Measurements from ENCODE around the gene ZNF521. TPM values are rescaled to one million over a fixed set of nuclear protein-coding genes. Genes with fewer than 3 reads are reported as not detected.

The ZNF521 gene
- total RNA-seq, 1 donor from 2014 or later: 10.3 TPM

DNA sequence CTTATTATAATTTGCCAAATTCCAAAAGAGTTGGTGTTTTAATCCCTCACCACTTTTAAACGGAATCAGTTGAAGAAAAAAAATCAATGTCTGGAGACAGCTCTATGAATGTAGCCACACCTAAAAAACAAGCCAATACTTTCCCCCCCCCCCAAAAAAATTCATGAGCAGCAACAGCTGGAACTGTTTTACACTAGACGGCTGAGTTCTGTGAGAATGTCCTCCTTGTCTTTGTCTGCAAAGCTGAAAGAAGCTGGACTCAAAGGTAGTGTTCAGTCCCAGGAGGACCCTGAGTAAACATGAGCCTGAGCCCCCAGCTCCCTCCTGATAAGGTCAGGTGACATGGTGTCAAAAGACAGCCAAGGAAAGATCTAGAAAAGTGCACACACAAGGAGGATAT, 68.2 kb downstream of the ZNF521 start:
- peak overlapping the region; percentile 87 for H3K27ac ChIP-seq (replicated peaks)
- TF ChIP-seq CTCF (IDR thresholded peaks at IDR 0.05; ENCODE audit: borderline replicate concordance): no peak

GRCh38 chr18:25282896-25283703, 68.9 kb downstream of the ZNF521 start:
- peak overlapping the region; percentile 87 for H3K27ac ChIP-seq (replicated peaks)
- intact Hi-C loops (cut with micrococcal nuclease): loop anchor here (5.0 to 10.0 kb wide), 2 partner anchors 41 to 62 kb away; no protein-coding TSS in a partner anchor
- no peak for TF ChIP-seq CTCF (IDR thresholded peaks at IDR 0.05; ENCODE audit: borderline replicate concordance)

More for the DNA sequence above, 68.2 kb downstream of the ZNF521 start:
- Histone ChIP-seq H3K36me3 (no peaks in the 10 kb centered on the region), H3K4me3 (peak overlapping the region; percentile 46), H3K4me1 (peaks cover 98% of the 10 kb centered on the region), H3K9me3 (replicated peaks) (no peaks in the 10 kb centered on the region), H3K27me3 (ENCODE audit: low read depth) (no peaks in the 10 kb centered on the region)
- no peak for DNase-seq
- intact Hi-C loops (cut with micrococcal nuclease): loop anchor here (5.0 to 10.0 kb wide), 2 partner anchors 41 to 61 kb away; no protein-coding TSS in a partner anchor

DNA sequence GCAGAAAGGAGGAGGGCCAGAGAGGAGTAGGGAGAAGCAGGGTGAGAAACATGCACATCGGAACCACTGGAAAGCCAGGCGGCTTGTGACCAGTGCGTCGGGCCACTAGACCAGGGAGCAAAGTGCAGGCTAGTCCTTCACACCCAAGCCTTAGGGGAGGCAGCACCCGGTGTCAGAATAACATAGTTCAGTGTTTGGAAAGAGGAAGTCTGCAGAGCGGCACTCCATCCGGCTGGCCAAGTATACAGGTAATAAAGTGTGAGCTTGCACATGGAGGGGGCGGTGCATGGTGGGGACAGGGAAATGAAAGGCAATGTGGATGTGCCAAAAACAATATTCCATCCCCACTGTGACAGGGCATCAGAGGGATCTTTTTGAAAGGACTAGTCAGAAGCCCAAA, 69.7 kb downstream of the ZNF521 start:
- Histone ChIP-seq H3K4me3 (no peak overlapping the region), H3K27ac (replicated peaks) (peak overlapping the region; percentile 87), H3K9me3 (replicated peaks) (no peaks in the 10 kb centered on the region), H3K27me3 (ENCODE audit: low read depth) (no peaks in the 10 kb centered on the region), H3K36me3 (no peaks in the 10 kb centered on the region), H3K4me1 (peaks cover 94% of the 10 kb centered on the region)
- DNase-seq: no peak
- no peak for TF ChIP-seq CTCF (IDR thresholded peaks at IDR 0.05; ENCODE audit: borderline replicate concordance)
- intact Hi-C loops (cut with micrococcal nuclease): loop anchor here (5.0 to 10.0 kb wide), 2 partner anchors 40 to 63 kb away; no protein-coding TSS in a partner anchor

More at GRCh38 chr18:25282896-25283703, 68.9 kb downstream of the ZNF521 start:
- no peak for DNase-seq
- no peaks in the 10 kb centered on the region for H3K27me3 ChIP-seq (ENCODE audit: low read depth)
- H3K9me3 ChIP-seq (replicated peaks): no peaks in the 10 kb centered on the region
- H3K4me3 ChIP-seq: no peak overlapping the region
- no peaks in the 10 kb centered on the region for H3K36me3 ChIP-seq
- peaks cover 98% of the 10 kb centered on the region for H3K4me1 ChIP-seq

DNA sequence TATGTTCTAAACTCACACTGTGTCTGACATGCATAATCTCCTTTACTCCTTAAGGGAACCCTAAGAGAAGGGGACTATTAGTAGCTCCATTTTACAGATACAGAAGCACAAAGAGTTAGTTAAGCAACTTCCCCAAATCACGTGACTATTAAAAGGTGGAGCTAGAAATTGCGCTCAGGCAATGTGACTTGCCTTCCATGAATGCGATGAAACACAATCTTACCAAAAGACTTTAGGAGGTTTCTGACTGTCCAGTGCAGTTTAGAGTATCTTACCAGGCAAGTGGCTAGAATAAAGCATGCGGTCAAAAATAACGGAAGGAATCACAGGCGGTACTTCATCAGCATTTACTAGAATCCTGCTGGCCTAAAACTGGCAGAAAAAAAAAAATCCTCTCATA, 70.4 kb downstream of the ZNF521 start:
- Histone ChIP-seq H3K27ac (replicated peaks) (peak overlapping the region; percentile 87), H3K4me3 (no peak overlapping the region), H3K36me3 (no peaks in the 10 kb centered on the region), H3K9me3 (replicated peaks) (no peaks in the 10 kb centered on the region), H3K27me3 (ENCODE audit: low read depth) (no peaks in the 10 kb centered on the region), H3K4me1 (peaks cover 87% of the 10 kb centered on the region)
- no peak for TF ChIP-seq CTCF (IDR thresholded peaks at IDR 0.05; ENCODE audit: borderline replicate concordance)
- intact Hi-C loops (cut with micrococcal nuclease): loop anchor here (5.0 to 10.0 kb wide), 2 partner anchors 39 to 63 kb away; no protein-coding TSS in a partner anchor
- no peak for DNase-seq

GRCh38 chr18:25279961-25280360, 72.0 kb downstream of the ZNF521 start:
- intact Hi-C loops (cut with micrococcal nuclease): loop anchor here (5.0 to 10.0 kb wide), 2 partner anchors 38 to 65 kb away; no protein-coding TSS in a partner anchor
- peaks cover 83% of the 10 kb centered on the region for H3K4me1 ChIP-seq

More at GRCh38 chr18:25279961-25280360, 72.0 kb downstream of the ZNF521 start:
- Histone ChIP-seq H3K27ac (replicated peaks) (no peak overlapping the region), H3K9me3 (replicated peaks) (no peaks in the 10 kb centered on the region), H3K4me3 (no peak overlapping the region), H3K36me3 (no peaks in the 10 kb centered on the region), H3K27me3 (ENCODE audit: low read depth) (no peaks in the 10 kb centered on the region)
- no peak for DNase-seq
- no peak for TF ChIP-seq CTCF (IDR thresholded peaks at IDR 0.05; ENCODE audit: borderline replicate concordance)

All from left ventricle myocardium inferior (tissue), 1 donor.